ENCODE results near the gene TBC1D1.
A peak's percentile ranks its signal among the peaks of the same experiment; 100 is the strongest.
"Not testable (repeated sequence)": the region's sequence is repeated elsewhere in the genome, so short reads cannot be mapped to it uniquely, and the experiment has no call there.

Gene TBC1D1

DNA sequence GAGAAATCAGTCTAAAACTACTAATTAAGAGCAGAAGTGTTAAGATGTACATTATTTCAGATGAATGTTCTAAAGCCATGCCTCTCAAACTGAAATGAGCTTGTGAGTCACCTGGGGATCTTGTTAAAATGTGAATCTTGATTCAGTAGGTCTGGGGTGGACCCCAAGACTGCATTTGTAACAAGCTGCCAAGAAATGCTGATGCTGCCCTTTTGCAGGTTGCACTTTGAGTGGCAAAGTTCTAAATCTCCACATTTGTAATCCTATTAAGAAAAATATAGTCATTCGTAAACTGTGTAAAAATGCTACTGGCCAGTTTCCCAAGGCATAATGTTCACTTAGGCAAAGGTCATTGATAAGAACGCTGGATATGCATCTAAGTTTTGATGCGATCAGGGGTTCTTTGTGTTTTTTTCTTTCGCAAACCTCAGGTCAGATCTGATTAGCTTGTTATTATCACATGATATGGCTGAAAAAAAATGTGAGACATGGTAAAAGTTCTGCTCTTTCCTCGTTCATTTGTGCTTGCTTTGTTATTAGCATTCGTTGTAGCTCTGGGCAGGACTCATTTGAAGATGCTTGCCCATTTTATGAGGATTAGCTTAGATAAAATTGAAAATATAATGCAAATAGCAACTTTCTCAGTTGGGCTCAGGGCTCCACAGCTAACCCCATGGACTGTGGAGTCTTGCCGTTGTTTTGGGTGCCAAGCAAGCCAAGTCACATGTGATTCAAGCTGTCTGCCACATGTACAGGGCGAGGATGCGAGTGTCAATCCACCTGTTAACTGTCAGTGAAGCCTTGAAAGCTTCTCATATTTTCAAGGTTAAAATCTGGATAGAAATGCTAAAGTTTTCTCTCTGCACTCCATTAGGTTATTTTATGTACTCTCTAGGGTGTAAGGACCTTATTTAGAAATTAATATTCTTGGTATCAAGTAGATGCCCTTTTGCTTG, 12.1 kb downstream of the TBC1D1 start:
- Mint-ChIP-seq H3K27ac (no peak overlapping the region), H3K9me3 (no peaks in the 10 kb centered on the region), H3K4me1 (peaks cover 28% of the 10 kb centered on the region), H3K4me3 (no peak overlapping the region), H3K36me3 (peaks cover 7% of the 10 kb centered on the region)
- ATAC-seq: peak; percentile 34
- no peak for DNase-seq (ENCODE audit: low spot score in 2 of 2)

DNA sequence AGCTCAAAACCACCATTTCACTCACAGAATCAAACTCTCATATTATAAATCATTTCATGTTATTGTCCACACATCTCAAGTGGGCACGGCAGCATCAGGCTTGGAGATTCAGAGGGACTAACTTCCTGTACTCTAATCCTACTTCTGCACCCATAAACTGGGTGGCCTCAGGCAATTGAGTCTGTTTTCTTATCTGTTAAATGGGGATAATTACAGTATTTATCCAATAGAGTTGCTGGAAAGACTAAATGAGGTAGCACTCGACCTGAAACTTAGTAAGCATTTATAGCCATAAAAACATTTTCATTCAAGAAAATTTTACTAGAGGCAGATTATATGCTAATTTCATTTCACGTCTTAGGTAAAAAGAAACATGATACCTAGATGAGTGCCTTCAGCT, 13.0 kb downstream of the TBC1D1 start:
- peaks cover 31% of the 10 kb centered on the region for H3K4me1 Mint-ChIP-seq
- no peak overlapping the region for H3K4me3 Mint-ChIP-seq
- H3K27ac Mint-ChIP-seq: no peak overlapping the region
- DNase-seq (ENCODE audit: low spot score in 2 of 2) (no peak), ATAC-seq (no peak)
- peaks cover 8% of the 10 kb centered on the region for H3K36me3 Mint-ChIP-seq
- H3K9me3 Mint-ChIP-seq: no peaks in the 10 kb centered on the region

- DNase-seq (ENCODE audit: low spot score in 2 of 2) (no peak), ATAC-seq (no peak)
- Mint-ChIP-seq H3K4me3 (no peak overlapping the region), H3K36me3 (peaks cover 8% of the 10 kb centered on the region), H3K4me1 (peaks cover 23% of the 10 kb centered on the region), H3K27ac (no peak overlapping the region), H3K9me3 (no peaks in the 10 kb centered on the region)
Measured at GRCh38 chr4:37904824-37905223, 13.9 kb downstream of the TBC1D1 start.

- DNase-seq (ENCODE audit: low spot score in 2 of 2) (no peak), ATAC-seq (no peak)
- no peak overlapping the region for H3K27ac Mint-ChIP-seq
- H3K4me1 Mint-ChIP-seq: peaks cover 23% of the 10 kb centered on the region
- H3K9me3 Mint-ChIP-seq: no peaks in the 10 kb centered on the region
- H3K4me3 Mint-ChIP-seq: no peak overlapping the region
- peaks cover 8% of the 10 kb centered on the region for H3K36me3 Mint-ChIP-seq
Measured at GRCh38 chr4:37905533-37906169, 14.8 kb downstream of the TBC1D1 start.

- Mint-ChIP-seq H3K36me3 (peaks cover 8% of the 10 kb centered on the region), H3K4me1 (peaks cover 31% of the 10 kb centered on the region), H3K27ac (no peak overlapping the region), H3K4me3 (no peak overlapping the region), H3K9me3 (no peaks in the 10 kb centered on the region)
- ATAC-seq (no peak), DNase-seq (ENCODE audit: low spot score in 2 of 2) (no peak)
Measured at GRCh38 chr4:37908488-37909331, 17.8 kb downstream of the TBC1D1 start.

DNA sequence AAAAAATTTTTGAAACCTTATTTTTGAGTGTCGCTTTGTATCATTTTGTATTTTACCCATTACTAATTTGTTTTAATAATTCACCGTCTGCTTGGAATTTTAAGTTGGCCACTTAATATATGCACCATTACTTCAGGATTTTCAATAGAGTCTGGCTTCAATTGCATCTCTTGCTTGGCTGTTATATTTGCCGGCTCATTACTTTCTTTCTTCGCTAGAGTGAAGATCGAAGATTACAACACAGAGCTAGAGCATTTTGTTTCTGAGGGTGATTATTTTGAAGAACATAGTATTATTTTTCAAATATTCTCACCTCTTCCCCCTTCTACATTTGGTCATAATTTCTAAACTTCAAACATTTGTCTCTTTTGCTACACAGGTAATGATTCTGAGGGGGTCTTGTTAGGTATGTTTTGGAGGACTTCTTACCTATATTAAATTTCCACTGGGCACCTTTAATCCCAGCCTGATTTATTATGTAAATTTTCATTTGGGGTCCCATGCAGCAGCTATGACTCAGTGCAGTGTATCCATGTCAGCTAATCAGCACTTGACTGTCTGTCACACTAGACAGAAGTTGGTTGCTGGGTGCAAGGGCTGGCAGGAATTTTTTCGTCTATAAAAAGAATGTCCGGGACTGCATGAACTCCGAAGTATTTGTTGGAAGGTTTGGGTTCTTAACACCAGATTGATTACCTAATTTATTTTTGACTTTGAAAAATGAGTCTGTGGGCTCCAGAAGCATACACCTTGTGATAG, 18.6 kb downstream of the TBC1D1 start:
- Mint-ChIP-seq H3K4me3 (no peak overlapping the region), H3K36me3 (peaks cover 8% of the 10 kb centered on the region), H3K9me3 (no peaks in the 10 kb centered on the region), H3K4me1 (peaks cover 31% of the 10 kb centered on the region), H3K27ac (no peak overlapping the region)
- DNase-seq (ENCODE audit: low spot score in 2 of 2): no peak
- no peak for ATAC-seq

- DNase-seq (ENCODE audit: low spot score in 2 of 2) (no peak), ATAC-seq (no peak)
- H3K4me3 Mint-ChIP-seq: no peak overlapping the region
- peaks cover 8% of the 10 kb centered on the region for H3K36me3 Mint-ChIP-seq
- H3K9me3 Mint-ChIP-seq: no peaks in the 10 kb centered on the region
- peaks cover 31% of the 10 kb centered on the region for H3K4me1 Mint-ChIP-seq
- H3K27ac Mint-ChIP-seq: no peak overlapping the region
Measured at GRCh38 chr4:37910091-37910486, 19.2 kb downstream of the TBC1D1 start.

GRCh38 chr4:37914539-37914938, 23.7 kb downstream of the TBC1D1 start:
- DNase-seq (ENCODE audit: low spot score in 2 of 2) (no peak), ATAC-seq (no peak)
- Mint-ChIP-seq H3K4me3 (no peak overlapping the region), H3K27ac (no peak overlapping the region), H3K9me3 (no peaks in the 10 kb centered on the region), H3K36me3 (no peaks in the 10 kb centered on the region), H3K4me1 (peaks cover 16% of the 10 kb centered on the region)

DNA sequence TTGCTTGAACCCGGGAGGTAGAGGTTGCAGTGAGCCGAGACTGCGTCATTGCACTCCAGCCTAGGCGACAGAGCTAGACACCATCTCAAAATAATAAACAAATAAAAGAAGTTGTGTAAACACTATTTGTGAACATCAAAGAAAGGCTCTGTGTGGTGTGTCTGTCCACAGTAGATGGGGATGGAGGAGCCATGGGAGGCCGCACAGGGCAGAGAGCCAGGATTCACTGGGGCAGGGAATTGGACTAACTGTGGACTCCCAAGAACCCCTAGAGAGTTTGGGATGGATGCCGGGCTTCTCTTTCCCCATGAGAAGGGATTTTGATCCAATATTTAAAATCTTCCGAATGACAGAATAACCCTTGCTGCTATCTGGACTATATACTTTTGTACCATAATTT, 26.5 kb downstream of the TBC1D1 start:
- peaks cover 19% of the 10 kb centered on the region for H3K4me1 Mint-ChIP-seq
- no peak overlapping the region for H3K4me3 Mint-ChIP-seq
- H3K36me3 Mint-ChIP-seq: no peaks in the 10 kb centered on the region
- DNase-seq (ENCODE audit: low spot score in 2 of 2): no peak
- H3K9me3 Mint-ChIP-seq: no peaks in the 10 kb centered on the region
- no peak overlapping the region for H3K27ac Mint-ChIP-seq
- no peak for ATAC-seq

- ATAC-seq (no peak), DNase-seq (ENCODE audit: low spot score in 2 of 2) (no peak)
- Mint-ChIP-seq H3K36me3 (no peaks in the 10 kb centered on the region), H3K27ac (no peak overlapping the region), H3K9me3 (no peaks in the 10 kb centered on the region), H3K4me3 (no peak overlapping the region), H3K4me1 (peaks cover 21% of the 10 kb centered on the region)
Measured at GRCh38 chr4:37918653-37919052, 27.8 kb downstream of the TBC1D1 start.

DNA sequence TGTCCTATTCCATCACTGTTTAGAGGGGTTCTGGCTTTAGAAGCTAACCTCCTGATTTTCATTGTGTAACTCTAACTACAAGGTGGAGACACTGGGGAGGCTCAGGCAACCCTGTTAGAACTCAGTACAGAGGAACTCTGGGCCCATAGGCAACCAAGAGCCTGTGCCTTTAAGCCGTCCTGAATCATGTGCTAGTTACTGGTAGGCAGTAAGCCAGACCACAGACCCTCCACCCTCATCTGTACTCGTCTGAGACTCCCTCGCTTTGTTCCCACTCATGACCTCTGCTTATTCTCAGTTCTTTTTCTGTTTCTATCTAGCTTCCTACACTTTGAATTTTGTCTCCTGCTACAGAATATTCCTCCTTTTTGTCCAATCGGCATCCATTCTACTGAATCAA, 31.4 kb downstream of the TBC1D1 start:
- ATAC-seq: no peak
- H3K36me3 Mint-ChIP-seq: no peaks in the 10 kb centered on the region

DNA sequence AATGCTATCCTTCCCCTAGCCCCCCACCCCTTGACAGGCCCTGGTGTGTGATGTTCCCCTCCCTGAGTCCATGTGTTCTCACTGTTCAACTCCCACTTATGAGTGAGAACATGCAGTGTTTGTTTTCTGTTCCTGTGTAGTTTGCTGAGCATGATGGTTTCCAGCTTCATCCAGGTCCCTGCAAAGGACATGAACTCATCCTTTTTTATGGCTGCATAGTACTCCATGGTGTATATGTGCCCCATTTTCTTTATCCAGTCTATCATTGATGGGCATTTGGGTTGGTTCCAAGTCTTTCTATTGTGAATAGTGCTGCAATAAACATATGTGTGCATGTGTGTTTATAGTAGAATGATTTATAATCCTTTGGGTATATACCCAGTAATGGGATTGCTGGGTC, 32.2 kb downstream of the TBC1D1 start:
- not testable (repeated sequence) for H3K4me3 Mint-ChIP-seq; ATAC-seq; H3K36me3 Mint-ChIP-seq; H3K27ac Mint-ChIP-seq; H3K9me3 Mint-ChIP-seq; DNase-seq (ENCODE audit: low spot score in 2 of 2)
- peaks cover 28% of the 10 kb centered on the region for H3K4me1 Mint-ChIP-seq

More for the DNA sequence above, 31.4 kb downstream of the TBC1D1 start:
- Mint-ChIP-seq H3K9me3 (no peaks in the 10 kb centered on the region), H3K4me3 (no peak overlapping the region), H3K4me1 (peaks cover 24% of the 10 kb centered on the region), H3K27ac (no peak overlapping the region)
- DNase-seq (ENCODE audit: low spot score in 2 of 2): no peak

- ATAC-seq (no peak), DNase-seq (ENCODE audit: low spot score in 2 of 2) (no peak)
- no peak overlapping the region for H3K27ac Mint-ChIP-seq
- no peaks in the 10 kb centered on the region for H3K36me3 Mint-ChIP-seq
- no peak overlapping the region for H3K4me3 Mint-ChIP-seq
- peaks cover 43% of the 10 kb centered on the region for H3K4me1 Mint-ChIP-seq
- no peaks in the 10 kb centered on the region for H3K9me3 Mint-ChIP-seq
Measured at GRCh38 chr4:37924946-37925345, 34.1 kb downstream of the TBC1D1 start.

- DNase-seq (ENCODE audit: low spot score in 2 of 2) (no peak), ATAC-seq (no peak)
- peaks cover 28% of the 10 kb centered on the region for H3K4me1 Mint-ChIP-seq
- H3K36me3 Mint-ChIP-seq: no peaks in the 10 kb centered on the region
- no peaks in the 10 kb centered on the region for H3K9me3 Mint-ChIP-seq
- H3K4me3 Mint-ChIP-seq: no peak overlapping the region
- no peak overlapping the region for H3K27ac Mint-ChIP-seq
Measured at GRCh38 chr4:37927434-37927833, 36.5 kb downstream of the TBC1D1 start.

All from stimulated activated effector memory CD8-positive, alpha-beta T cell treated with anti-CD3 and anti-CD28 coated beads, Interleukin-12 subunit alpha, Interleukin-12 subunit beta, amount 100 ng/mL, for 72 hours (primary cell).